ENCODE results near the gene DEPDC1.

GRCh38 chr1:68484618-68485017 is 12.3 kb downstream of the DEPDC1 start:
- TF ChIP-seq CEBPB (IDR thresholded peaks at IDR 0.05) (no peak), CTCF (IDR thresholded peaks at IDR 0.05) (no peak), POLR2A (IDR thresholded peaks at IDR 0.05; ENCODE audit: low read length) (no peak), JUN (IDR thresholded peaks at IDR 0.05) (no peak)
- TF ChIP-seq, protein P1, sequence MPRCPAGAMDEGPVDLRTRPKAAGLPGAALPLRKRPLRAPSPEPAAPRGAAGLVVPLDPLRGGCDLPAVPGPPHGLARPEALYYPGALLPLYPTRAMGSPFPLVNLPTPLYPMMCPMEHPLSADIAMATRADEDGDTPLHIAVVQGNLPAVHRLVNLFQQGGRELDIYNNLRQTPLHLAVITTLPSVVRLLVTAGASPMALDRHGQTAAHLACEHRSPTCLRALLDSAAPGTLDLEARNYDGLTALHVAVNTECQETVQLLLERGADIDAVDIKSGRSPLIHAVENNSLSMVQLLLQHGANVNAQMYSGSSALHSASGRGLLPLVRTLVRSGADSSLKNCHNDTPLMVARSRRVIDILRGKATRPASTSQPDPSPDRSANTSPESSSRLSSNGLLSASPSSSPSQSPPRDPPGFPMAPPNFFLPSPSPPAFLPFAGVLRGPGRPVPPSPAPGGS (IDR thresholded peaks at IDR 0.05), result no peak

Data from A549 (cell line).